ENCODE results near the gene ZNF236.
A peak's percentile ranks its signal among the peaks of the same experiment; 100 is the strongest.
"Not testable (repeated sequence)": the region's sequence is repeated elsewhere in the genome, so short reads cannot be mapped to it uniquely, and the experiment has no call there.

ZNF236 gene

GRCh38 chr18:77006305-77007175, 184.2 kb downstream of the ZNF236 start:
- peak; percentile 36 for DNase-seq (ENCODE audit: low spot score)

GRCh38 chr18:77007251-77007650, 184.9 kb downstream of the ZNF236 start:
- peak; percentile 37 for DNase-seq (ENCODE audit: low spot score)

- no peak for DNase-seq (ENCODE audit: low spot score)
Observed at GRCh38 chr18:77008006-77008405, 185.6 kb downstream of the ZNF236 start.

- DNase-seq (ENCODE audit: low spot score) = peak; percentile 30
Observed at GRCh38 chr18:77008576-77009315, 186.4 kb downstream of the ZNF236 start.

- DNase-seq (ENCODE audit: low spot score) = peak; percentile 28
Observed at GRCh38 chr18:77009675-77010074, 187.3 kb downstream of the ZNF236 start.

- no peak for DNase-seq (ENCODE audit: low spot score)
Observed at GRCh38 chr18:77012120-77012519, 189.8 kb downstream of the ZNF236 start.

GRCh38 chr18:77012806-77013541, 190.6 kb downstream of the ZNF236 start:
- DNase-seq (ENCODE audit: low spot score) = no peak

- no peak for DNase-seq (ENCODE audit: low spot score)
Observed at GRCh38 chr18:77013811-77014521, 191.6 kb downstream of the ZNF236 start.

GRCh38 chr18:77014538-77014937, 192.2 kb downstream of the ZNF236 start:
- DNase-seq (ENCODE audit: low spot score) = no peak

GRCh38 chr18:77015169-77015568, 192.8 kb downstream of the ZNF236 start:
- no peak for DNase-seq (ENCODE audit: low spot score)

GRCh38 chr18:77015771-77016710, 193.7 kb downstream of the ZNF236 start:
- DNase-seq (ENCODE audit: low spot score) = no peak

GRCh38 chr18:77016936-77017335, 194.6 kb downstream of the ZNF236 start:
- DNase-seq (ENCODE audit: low spot score) = no peak

GRCh38 chr18:77017355-77017754, 195.0 kb downstream of the ZNF236 start:
- no peak for DNase-seq (ENCODE audit: low spot score)

- not testable (repeated sequence) for DNase-seq (ENCODE audit: low spot score)
Observed at GRCh38 chr18:77018650-77019049, 196.3 kb downstream of the ZNF236 start.

- DNase-seq (ENCODE audit: low spot score) = no peak
Observed at GRCh38 chr18:77019641-77020040, 197.3 kb downstream of the ZNF236 start.
